ENCODE measurements around the gene BAX. TPM values are rescaled to one million over a fixed set of nuclear protein-coding genes. Genes with fewer than 3 reads are reported as not detected.

BAX gene
- total RNA-seq, 1 experiment from 2014 or later: 97.7 TPM

DNA sequence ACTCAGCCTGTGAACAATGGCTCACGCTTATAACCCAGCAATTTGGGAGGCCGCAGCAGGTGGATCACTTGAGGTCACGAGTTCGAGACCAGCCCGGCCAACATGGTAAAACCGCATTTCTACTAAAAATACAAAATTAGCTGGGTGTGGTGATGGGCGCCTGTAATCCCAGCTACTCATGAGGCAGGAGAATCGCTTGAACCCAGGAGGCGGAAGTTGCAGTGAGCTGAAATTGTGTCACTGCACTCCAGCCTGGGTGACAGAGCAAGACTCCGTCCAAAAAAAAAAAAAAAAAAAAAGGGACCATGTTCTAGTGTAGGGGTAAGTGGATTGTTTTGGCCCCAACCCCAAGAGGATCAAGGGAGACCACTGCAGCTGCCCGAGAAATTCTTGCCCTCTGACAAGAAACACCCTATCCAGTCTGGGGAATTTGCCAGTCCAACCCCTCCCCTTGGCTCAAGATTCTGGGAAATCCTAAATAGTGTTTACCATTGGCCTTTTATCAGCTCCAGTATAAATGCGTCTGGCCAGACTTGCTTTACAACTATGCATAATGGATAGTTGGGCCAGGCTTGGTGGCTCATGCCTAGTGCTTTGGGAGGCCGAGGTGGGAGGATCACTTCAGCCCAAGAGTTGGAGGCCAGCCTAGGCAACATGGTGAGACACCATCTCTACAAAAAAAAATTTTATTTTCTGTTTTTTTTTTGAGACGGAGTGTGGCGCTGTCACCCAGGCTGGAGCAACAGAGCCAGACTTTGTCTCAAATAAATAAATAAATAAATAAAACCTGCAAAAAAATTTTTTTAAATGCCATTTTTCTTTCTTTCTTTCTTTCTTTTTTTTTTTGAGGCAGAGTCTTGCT is 26.3 kb upstream of the BAX start:
- no peak for DNase-seq (ENCODE audit: low read depth)

GRCh38 chr19:48933382-48933932 is 21.2 kb upstream of the BAX start, which contains the start of gene DHDH:
TSS of gene DHDH (plus strand) at chr19:48933699. CDS start at chr19:48933722, 23 bp downstream.
- peak; percentile 80 for DNase-seq (ENCODE audit: low read depth)

DNA sequence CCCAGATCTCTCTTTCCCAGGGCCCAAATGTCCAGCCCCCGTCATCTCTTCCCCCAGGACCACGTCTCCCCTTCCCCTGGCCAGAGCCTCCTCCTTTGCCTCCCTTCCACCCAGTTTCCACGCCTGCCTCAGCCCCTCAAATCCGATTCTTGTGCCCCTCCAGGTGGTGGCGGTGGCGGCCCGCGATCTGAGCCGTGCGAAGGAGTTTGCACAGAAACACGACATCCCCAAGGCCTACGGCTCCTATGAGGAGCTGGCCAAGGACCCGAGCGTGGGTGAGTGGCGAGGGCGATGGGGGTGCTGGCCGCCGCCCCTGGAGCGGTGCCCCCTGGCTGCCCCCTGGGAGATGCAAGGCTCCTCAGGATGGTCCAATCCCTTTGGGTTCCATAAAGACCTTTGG is 19.8 kb upstream of the BAX start:
- no peak for DNase-seq (ENCODE audit: low read depth)

DNA sequence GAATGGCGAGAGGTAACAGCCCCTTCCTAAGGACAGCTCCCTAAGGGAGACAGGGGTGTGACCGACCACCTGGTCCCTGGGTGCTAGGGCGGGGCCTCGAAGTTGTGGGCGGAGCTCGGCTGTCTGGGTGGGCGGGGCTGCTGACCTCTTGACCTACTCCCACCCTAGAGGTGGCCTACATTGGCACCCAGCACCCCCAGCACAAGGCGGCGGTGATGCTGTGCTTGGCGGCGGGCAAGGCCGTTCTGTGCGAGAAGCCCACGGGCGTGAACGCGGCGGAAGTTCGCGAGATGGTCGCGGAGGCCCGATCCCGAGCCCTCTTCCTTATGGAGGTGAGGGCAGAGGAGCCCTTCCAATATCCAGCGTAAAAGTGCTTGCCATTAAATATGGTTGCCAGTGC is 18.8 kb upstream of the BAX start:
- DNase-seq (ENCODE audit: low read depth): no peak

DNA sequence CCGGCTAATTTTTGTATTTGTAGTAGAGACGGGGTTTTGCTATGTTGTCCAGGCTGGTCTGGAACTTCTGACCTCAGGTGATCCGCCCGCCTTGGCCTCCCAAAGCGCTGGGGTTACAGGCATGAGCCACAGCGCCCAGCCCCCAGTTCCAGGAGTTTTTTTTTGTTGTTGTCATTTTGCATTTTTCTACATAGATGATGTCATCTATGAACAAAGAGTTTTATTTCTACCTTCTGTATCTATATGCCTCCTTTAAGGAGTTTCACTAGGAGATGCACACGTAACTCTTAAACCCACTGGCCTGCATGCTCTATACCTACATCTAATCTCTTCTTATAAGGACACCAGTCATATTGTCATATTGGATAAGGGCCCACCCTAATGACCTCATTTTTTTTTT is 16.4 kb upstream of the BAX start:
- DNase-seq (ENCODE audit: low read depth): no peak

GRCh38 chr19:48940902-48941301 is 13.8 kb upstream of the BAX start:
- no peak for DNase-seq (ENCODE audit: low read depth)

DNA sequence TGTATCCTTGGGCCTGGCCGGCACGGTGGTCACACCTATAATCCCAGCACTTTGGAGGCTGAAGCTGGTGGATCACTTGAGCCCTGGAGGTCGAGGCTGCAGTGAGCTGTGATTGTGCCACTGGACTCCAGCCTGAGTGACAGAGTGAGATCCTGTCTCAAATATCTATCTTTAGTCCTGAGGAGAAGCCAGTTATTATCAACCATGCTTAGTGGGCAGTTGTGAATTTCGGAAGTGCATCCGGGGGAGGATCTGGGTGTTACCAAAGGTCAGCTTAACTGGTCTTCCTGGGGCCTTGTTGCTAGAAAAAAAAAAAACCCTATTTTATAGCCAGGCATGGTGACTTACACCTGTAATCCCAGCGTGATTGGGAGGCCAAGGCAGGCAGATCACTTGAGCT is 11.6 kb upstream of the BAX start:
- DNase-seq (ENCODE audit: low read depth): no peak

DNA sequence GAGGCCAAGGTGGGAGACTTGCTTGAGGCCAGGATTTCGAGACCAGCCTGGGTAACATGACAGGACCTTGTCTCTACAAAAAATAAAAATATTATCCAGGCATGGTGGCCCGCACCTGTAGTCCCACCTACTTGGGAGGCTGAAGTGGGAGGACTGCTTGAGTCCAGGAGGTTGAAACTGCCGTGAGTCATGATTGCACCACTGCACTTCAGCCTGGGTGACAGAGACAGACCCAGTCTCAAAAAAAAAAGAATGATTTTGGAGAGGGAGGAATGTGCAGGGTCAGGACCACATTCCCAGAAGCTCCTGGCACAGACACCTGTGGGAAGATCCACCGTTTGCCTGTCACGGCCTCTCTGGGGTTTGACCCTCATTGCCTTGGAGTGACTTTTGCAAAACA is 9.3 kb upstream of the BAX start:
- no peak for DNase-seq (ENCODE audit: low read depth)

DNA sequence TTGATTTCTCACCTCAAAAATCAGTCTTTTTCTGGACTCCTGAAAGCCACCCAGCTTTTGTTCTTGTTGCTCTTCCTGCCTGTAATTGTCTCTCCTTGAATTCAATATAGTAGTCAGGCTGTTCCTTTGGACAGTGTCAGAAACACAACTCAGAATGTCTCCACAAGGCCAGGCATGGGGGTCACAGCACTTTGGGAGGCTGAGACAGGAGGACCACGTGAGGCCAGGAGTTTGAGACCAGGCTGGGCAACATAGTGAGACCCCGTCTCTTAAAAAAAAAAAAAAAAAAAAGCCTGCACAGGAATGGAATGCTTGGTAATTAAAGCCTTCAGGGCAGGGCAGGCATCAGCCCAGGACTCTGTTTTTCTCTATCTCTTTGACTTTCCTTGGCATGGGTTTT is 8.9 kb upstream of the BAX start:
- DNase-seq (ENCODE audit: low read depth): no peak

DNA sequence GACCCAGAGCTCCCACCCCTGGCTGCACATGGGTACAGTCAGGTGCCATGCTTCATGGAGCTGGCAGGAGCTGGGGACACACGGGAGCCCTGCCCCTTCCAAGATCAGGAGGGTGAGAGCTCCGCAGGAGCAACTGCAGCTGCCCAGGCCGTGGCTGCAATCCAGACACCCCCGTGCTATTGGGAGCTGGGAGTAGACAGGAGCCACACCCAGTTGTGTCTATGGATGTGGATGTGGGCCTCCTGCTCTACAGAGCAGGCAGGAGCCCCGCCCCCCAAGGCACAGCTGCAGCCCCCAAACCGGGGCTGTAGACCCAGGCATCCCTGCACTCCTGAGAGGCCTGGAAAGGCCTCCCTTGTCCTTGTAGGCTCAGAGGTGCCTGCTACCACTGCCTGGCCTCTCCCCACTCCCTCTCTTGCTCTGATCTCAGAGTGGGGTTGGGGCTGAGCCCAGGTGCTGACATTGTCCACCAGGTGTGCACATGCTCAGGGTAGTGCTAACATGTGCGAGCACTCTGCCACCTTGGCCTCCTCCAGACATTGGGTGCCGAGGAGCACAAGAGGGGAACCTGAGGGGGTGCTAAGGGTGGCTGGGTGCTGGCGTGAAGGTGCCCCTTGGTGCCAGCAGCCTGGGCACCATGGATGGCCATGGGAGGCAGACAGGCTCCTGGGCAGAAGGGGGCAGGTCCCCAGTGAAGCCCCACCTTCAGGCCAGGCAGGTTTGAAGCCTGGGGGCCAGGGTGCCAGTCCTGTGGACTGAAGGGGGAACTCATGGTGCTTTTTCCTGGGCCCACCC is 8.0 kb upstream of the BAX start:
- DNase-seq (ENCODE audit: low read depth): no peak

- no peak for DNase-seq (ENCODE audit: low read depth)
Observed at GRCh38 chr19:48947258-48947542, 7.5 kb upstream of the BAX start.

DNA sequence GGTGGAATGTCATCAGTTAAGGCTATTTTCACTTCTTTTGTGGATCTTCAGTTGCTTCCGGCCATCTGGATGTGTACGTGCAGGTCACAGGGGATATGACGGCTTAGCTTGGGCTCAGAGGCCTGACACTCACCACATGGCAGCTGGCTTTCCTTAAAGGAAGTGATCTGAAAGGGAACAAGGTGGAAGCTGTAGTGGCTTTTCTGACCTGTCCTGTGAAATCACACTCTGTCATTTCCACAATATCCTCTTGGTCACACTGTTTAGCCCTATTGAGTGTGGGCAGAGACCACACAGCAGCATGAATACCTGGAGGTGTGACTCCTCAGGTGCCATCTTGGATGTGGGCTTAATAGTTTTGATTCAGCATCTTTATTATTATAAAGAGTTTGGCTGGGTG is 4.5 kb upstream of the BAX start:
- no peak for DNase-seq (ENCODE audit: low read depth)

- DNase-seq (ENCODE audit: low read depth): peak; percentile 48
Observed at GRCh38 chr19:48950830-48951519, 3.7 kb upstream of the BAX start.

DNA sequence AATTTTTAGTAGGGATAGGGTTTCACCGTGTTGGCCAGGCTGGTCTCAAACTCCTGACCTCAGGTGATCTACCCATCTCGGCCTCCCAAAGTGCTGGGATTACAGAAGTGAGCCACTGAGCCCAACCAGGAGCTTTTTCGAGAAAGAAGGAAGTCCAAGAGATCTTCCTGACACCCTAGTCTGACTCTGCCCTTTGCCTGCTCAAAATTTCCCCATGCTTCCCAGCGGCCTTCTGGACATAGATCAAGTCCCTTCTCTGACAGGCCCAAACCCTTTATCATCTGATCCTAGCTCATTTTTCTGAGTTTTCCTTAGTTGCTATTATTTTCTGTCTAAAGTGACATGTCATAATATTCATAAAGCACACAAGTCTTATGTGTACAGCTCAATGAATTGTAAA is 1.5 kb upstream of the BAX start:
- no peak for DNase-seq (ENCODE audit: low read depth)

GRCh38 chr19:48953990-48954594 is 583 bp upstream of the BAX start:
- no peak for DNase-seq (ENCODE audit: low read depth)

DNA sequence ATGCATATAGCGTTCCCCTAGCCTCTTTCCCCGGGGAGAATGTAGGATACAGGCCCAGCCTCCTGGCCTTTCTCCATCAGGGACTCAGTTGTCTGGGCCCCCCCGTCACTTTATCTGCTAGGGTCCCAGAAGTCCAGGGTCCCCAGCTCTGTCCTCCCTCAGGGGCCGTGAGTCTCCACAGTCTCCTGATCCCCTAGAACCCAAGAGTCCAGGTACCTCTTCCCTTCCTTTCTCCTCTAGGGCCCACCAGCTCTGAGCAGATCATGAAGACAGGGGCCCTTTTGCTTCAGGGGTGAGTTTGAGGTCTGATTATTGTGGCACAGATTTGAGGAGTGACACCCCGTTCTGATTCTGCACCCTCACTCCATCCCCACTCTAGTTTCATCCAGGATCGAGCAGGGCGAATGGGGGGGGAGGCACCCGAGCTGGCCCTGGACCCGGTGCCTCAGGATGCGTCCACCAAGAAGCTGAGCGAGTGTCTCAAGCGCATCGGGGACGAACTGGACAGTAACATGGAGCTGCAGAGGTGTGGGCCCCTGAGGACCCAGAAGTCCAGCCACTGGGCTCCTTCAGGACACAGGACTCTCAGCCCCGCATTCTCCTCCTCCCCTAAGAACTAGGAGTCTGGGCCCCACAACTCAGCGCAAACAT is 758 bp downstream of the BAX start:
- DNase-seq (ENCODE audit: low read depth): no peak

- DNase-seq (ENCODE audit: low read depth): no peak
Observed at GRCh38 chr19:48958006-48958405, 3.3 kb downstream of the BAX start.

GRCh38 chr19:48959341-48960239 is 4.9 kb downstream of the BAX start:
- DNase-seq (ENCODE audit: low read depth): no peak

DNA sequence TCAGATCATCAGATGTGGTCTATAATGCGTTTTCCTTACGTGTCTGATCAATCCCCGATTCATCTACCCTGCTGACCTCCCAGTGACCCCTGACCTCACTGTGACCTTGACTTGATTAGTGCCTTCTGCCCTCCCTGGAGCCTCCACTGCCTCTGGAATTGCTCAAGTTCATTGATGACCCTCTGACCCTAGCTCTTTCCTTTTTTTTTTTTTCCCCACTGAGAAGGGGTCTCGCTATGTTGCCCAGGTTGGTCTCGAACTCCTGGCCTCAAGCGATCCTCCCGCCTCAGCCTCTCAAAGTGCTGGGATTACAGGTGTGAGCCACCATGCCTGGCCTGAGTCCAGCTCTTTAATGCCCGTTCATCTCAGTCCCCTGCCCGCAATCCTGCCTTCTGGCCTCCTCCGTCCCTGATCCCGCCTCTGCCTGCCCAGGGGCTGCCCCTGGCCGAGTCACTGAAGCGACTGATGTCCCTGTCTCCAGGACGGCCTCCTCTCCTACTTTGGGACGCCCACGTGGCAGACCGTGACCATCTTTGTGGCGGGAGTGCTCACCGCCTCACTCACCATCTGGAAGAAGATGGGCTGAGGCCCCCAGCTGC is 6.5 kb downstream of the BAX start:
- DNase-seq (ENCODE audit: low read depth): peak; percentile 36

DNA sequence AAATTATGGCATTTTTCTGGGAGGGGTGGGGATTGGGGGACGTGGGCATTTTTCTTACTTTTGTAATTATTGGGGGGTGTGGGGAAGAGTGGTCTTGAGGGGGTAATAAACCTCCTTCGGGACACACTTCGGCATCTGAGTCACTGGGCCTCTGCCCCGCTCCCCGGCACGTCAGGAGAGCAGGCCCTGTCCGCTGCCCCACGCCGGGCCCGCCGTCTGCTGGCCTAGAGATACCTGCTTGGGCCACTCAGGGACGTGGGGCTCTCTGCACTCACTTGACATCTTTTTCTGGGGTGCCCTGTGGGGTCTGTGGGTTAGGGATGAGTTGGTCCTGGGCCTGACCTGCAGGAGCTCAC is 7.0 kb downstream of the BAX start:
- no peak for DNase-seq (ENCODE audit: low read depth)
